GM23338 (cell line): ENCODE data around the gene C3orf70. TPM values are rescaled to one million over a fixed set of nuclear protein-coding genes. Genes with fewer than 3 reads are reported as not detected.

Experiments used
- ATAC-seq: fragments of 200-7000 bp; cut with Tn5 transposase; 3 replicates; pipeline ENCODE4 v1.9.1; 2020
- DNase-seq: peaks from one replicate; pipeline ENCODE4 v3.0.0-alpha.2; 2015; ENCODE audit warnings: low spot score
- H2AFZ ChIP-seq: fragments of 200-600 bp; sonication (generic); 2 replicates; pipeline ENCODE4 v1.8.0; 2016; ENCODE audit warnings: antibody characterized with exemption, mild to moderate bottlenecking, moderate library complexity
- H3F3A ChIP-seq: fragments of 200-600 bp; sonication (generic); replicated peaks from 2 replicates; pipeline ENCODE4 v1.8.0; 2017; ENCODE audit warnings: antibody characterized with exemption, mixed run types, low read depth
- H3K27ac ChIP-seq: fragments of 200-600 bp; sonication (generic); 2 replicates; pipeline ENCODE4 v1.6.1; 2016; ENCODE audit warnings: low read depth
- H3K27me3 ChIP-seq: fragments of 200-600 bp; sonication (generic); 2 replicates; pipeline ENCODE4 v1.8.0; 2016; ENCODE audit warnings: mild to moderate bottlenecking, mixed run types, moderate library complexity; ENCODE audit not compliant: insufficient read depth
- H3K36me3 ChIP-seq: fragments of 200-600 bp; sonication (generic); 2 replicates; pipeline ENCODE4 v1.8.0; 2016; ENCODE audit warnings: mild to moderate bottlenecking; ENCODE audit not compliant: insufficient read depth
- H3K4me1 ChIP-seq: fragments of 200-600 bp; sonication (generic); 2 replicates; pipeline ENCODE4 v1.8.0; 2016; ENCODE audit warnings: mild to moderate bottlenecking, moderate library complexity; ENCODE audit not compliant: insufficient read depth
- H3K4me2 ChIP-seq: fragments of 200-600 bp; sonication (generic); 2 replicates; pipeline ENCODE4 v1.7.1; 2017; ENCODE audit warnings: mixed run types
- H3K4me3 ChIP-seq: fragments of 200-600 bp; sonication (generic); 2 replicates; pipeline ENCODE4 v1.6.1; 2016; ENCODE audit warnings: mixed run types
- H3K79me2 ChIP-seq: fragments of 200-600 bp; sonication (generic); replicated peaks from 2 replicates; pipeline ENCODE4 v1.8.0; 2017; ENCODE audit warnings: mild to moderate bottlenecking; ENCODE audit not compliant: insufficient read depth
- H3K9me2 ChIP-seq: fragments of 200-600 bp; sonication (generic); 2 replicates; pipeline ENCODE4 v1.8.0; 2017; ENCODE audit not compliant: insufficient read depth
- H4K20me1 ChIP-seq: fragments of 200-600 bp; sonication (generic); replicated peaks from 2 replicates; pipeline ENCODE4 v1.8.0; 2017; ENCODE audit warnings: mild to moderate bottlenecking; ENCODE audit not compliant: insufficient read depth
- H3K27ac Mint-ChIP-seq: 2 replicates; pipeline ENCODE4 v1.8.0; 2020; ENCODE audit warnings: inconsistent platforms, mild to moderate bottlenecking, moderate library complexity, mixed read lengths
- H3K27me3 Mint-ChIP-seq: 3 replicates; pipeline ENCODE4 v1.8.0; 2022; ENCODE audit warnings: low read depth, mild to moderate bottlenecking, moderate library complexity, mixed read lengths, inconsistent platforms; ENCODE audit not compliant: insufficient read depth, poor library complexity
- H3K36me3 Mint-ChIP-seq: 3 replicates; pipeline ENCODE4 v1.8.0; 2021; ENCODE audit warnings: low read depth, mild to moderate bottlenecking, inconsistent platforms, moderate library complexity, mixed read lengths
- H3K4me1 Mint-ChIP-seq: 3 replicates; pipeline ENCODE4 v1.8.0; 2020; ENCODE audit warnings: mild to moderate bottlenecking, inconsistent platforms, mixed read lengths
- H3K4me3 Mint-ChIP-seq: 3 replicates; pipeline ENCODE4 v1.8.0; 2021; ENCODE audit warnings: moderate library complexity, mild to moderate bottlenecking, inconsistent platforms, mixed read lengths
- H3K9me3 Mint-ChIP-seq: 3 replicates; pipeline ENCODE4 v1.8.0; 2020; ENCODE audit warnings: moderate library complexity, mild to moderate bottlenecking, inconsistent platforms, mixed read lengths
- CREB1 ChIP-seq: fragments of 250-450 bp; sonication (Bioruptor Pico); IDR thresholded peaks from 2 replicates; pipeline ENCODE4 v1.5.0; 2020; ENCODE audit warnings: low read depth, mild to moderate bottlenecking, moderate library complexity
- CTCF ChIP-seq, 2 experiments: fragments of 200-600 bp in 1 of 2; sonication (generic) in 1 of 2; conservative IDR thresholded peaks; 2 replicates each; pipeline versions ENCODE4 v1.5.1 to v1.6.1; 2016 to 2017; ENCODE audit warnings: antibody characterized with exemption in 2 of 2, low read depth in 2 of 2, mild to moderate bottlenecking in 2 of 2, moderate library complexity in 1 of 2
- ETS1 ChIP-seq: IDR thresholded peaks from 2 replicates; pipeline ENCODE4 v1.6.1; 2016; ENCODE audit warnings: antibody characterized with exemption
- EZH2 ChIP-seq: fragments of 200-600 bp; sonication (generic); IDR thresholded peaks from one replicate; pipeline ENCODE4 v1.8.0; 2017; ENCODE audit warnings: antibody characterized with exemption, mild to moderate bottlenecking, low read depth; ENCODE audit not compliant: unreplicated experiment
- EZH2phosphoT487 ChIP-seq: fragments of 200-600 bp; sonication (generic); IDR thresholded peaks from one replicate; pipeline ENCODE4 v1.8.1; 2018; ENCODE audit warnings: antibody characterized with exemption; ENCODE audit not compliant: unreplicated experiment
- JUNB ChIP-seq: IDR thresholded peaks from one replicate; pipeline ENCODE4 v1.6.1; 2016; ENCODE audit warnings: antibody characterized with exemption; ENCODE audit not compliant: unreplicated experiment
- POLR2AphosphoS5 ChIP-seq: IDR thresholded peaks from 2 replicates; pipeline ENCODE4 v1.6.1; 2016; ENCODE audit warnings: antibody characterized with exemption, low read depth
- REST ChIP-seq: IDR thresholded peaks from one replicate; pipeline ENCODE4 v1.6.1; 2018; ENCODE audit warnings: antibody characterized with exemption; ENCODE audit not compliant: unreplicated experiment
- ZNF114 ChIP-seq: fragments of 250-450 bp; sonication (Bioruptor Pico); IDR thresholded peaks from 2 replicates; pipeline ENCODE4 v1.5.0; 2020; ENCODE audit warnings: mild to moderate bottlenecking, moderate library complexity
- ZNF331 ChIP-seq: fragments of 250-450 bp; sonication (Bioruptor Pico); IDR thresholded peaks from 2 replicates; pipeline ENCODE4 v1.5.0; 2020; ENCODE audit warnings: low read depth, mild to moderate bottlenecking, moderate library complexity
- polyA plus RNA-seq: library from polyadenylated mRNA; unstranded; fragments of >200 nt; fragmentation: Nextera tagmentation; extraction: Ambion mirVana; gene quantifications from 2 replicates; pipeline ENCODE4 v1.2.1, GENCODE V29; 2016
- total RNA-seq: library from RNA; depleted of rRNA; stranded (reverse); fragments of >200 nt; shearing (Covaris generic); gene quantifications from 2 replicates; pipeline ENCODE4 v1.2.3, GENCODE V29; 2014

The C3orf70 gene
- total and polyA plus RNA-seq, 2 experiments from 2014 or later: 0.45 to 1.5 TPM

- no peak for TF ChIP-seq REST
- no peak for TF ChIP-seq ZNF114 (CRISPR knock-in tag)
- TF ChIP-seq CREB1: no peak
- TF ChIP-seq EZH2phosphoT487: no peak
- TF ChIP-seq CTCF (conservative IDR thresholded peaks at IDR 0.05; ENCODE audit: low read depth in 2 of 2): no peak
- no peak for TF ChIP-seq JUNB
- TF ChIP-seq POLR2AphosphoS5: no peak
- no peak for TF ChIP-seq EZH2
- no peak for TF ChIP-seq ETS1
These were observed 2.3 kb downstream of the C3orf70 start (continued) for GRCh38 chr3:185150561-185150960.

GRCh38 chr3:185149591-185149990, 3.3 kb downstream of the C3orf70 start:
- H3K27me3 ChIP-seq: peaks cover 45% of the 10 kb centered on the region
- H3K4me1 Mint-ChIP-seq: peaks cover 8% of the 10 kb centered on the region
- H3K9me2 ChIP-seq: no peaks in the 10 kb centered on the region
- ATAC-seq (no peak), DNase-seq (no peak)
- no peak overlapping the region for H3K27ac ChIP-seq
- no peaks in the 10 kb centered on the region for H3K36me3 Mint-ChIP-seq
- H3K79me2 ChIP-seq: no peaks in the 10 kb centered on the region
- H2AFZ ChIP-seq: no peak overlapping the region
- peaks cover 17% of the 10 kb centered on the region for H3K27me3 Mint-ChIP-seq
- H3F3A ChIP-seq: peaks cover 10% of the 10 kb centered on the region; the same call in 1 of the 2 replicates
- peaks cover 28% of the 10 kb centered on the region for H3K4me1 ChIP-seq
- no peak overlapping the region for H3K27ac Mint-ChIP-seq
- H3K4me2 ChIP-seq: no peak overlapping the region
- no peak overlapping the region for H3K4me3 ChIP-seq
- no peaks in the 10 kb centered on the region; the same call in 2 of the 3 replicates for H3K9me3 Mint-ChIP-seq
- no peaks in the 10 kb centered on the region for H3K36me3 ChIP-seq
- no peaks in the 10 kb centered on the region for H4K20me1 ChIP-seq
- no peak overlapping the region for H3K4me3 Mint-ChIP-seq
- TF ChIP-seq POLR2AphosphoS5 (no peak), ZNF114 (CRISPR knock-in tag) (no peak), ETS1 (no peak), CREB1 (no peak), REST (no peak), EZH2phosphoT487 (no peak), JUNB (no peak), ZNF331 (CRISPR knock-in tag) (no peak), EZH2 (no peak), CTCF (conservative IDR thresholded peaks at IDR 0.05; ENCODE audit: low read depth in 2 of 2) (no peak)
